Endothelial cell (in vitro differentiated cells): ENCODE results near the gene ZNF280D. TPM values are rescaled to one million over a fixed set of nuclear protein-coding genes. Genes with fewer than 3 reads are reported as not detected.

Experiments used
- DNase-seq: peaks from one replicate; pipeline ENCODE4 v3.0.0; 2021; ENCODE audit warnings: low spot score
- H3K27ac Mint-ChIP-seq: one replicate; pipeline ENCODE4 v1.8.0; 2021; ENCODE audit warnings: mixed read lengths, inconsistent platforms; ENCODE audit not compliant: unreplicated experiment
- H3K27me3 Mint-ChIP-seq: one replicate; pipeline ENCODE4 v1.8.0; 2021; ENCODE audit warnings: mild to moderate bottlenecking, moderate library complexity, mixed read lengths, inconsistent platforms; ENCODE audit not compliant: unreplicated experiment
- H3K36me3 Mint-ChIP-seq: one replicate; pipeline ENCODE4 v1.8.0; 2021; ENCODE audit warnings: mild to moderate bottlenecking, low read depth, mixed read lengths, inconsistent platforms; ENCODE audit not compliant: unreplicated experiment
- H3K4me1 Mint-ChIP-seq: one replicate; pipeline ENCODE4 v1.8.0; 2021; ENCODE audit warnings: mild to moderate bottlenecking, mixed read lengths, inconsistent platforms; ENCODE audit not compliant: unreplicated experiment
- H3K4me3 Mint-ChIP-seq: one replicate; pipeline ENCODE4 v1.8.0; 2021; ENCODE audit warnings: mild to moderate bottlenecking, mixed read lengths, inconsistent platforms; ENCODE audit not compliant: unreplicated experiment
- H3K9me3 Mint-ChIP-seq: one replicate; pipeline ENCODE4 v1.8.0; 2021; ENCODE audit warnings: mixed read lengths, inconsistent platforms; ENCODE audit not compliant: unreplicated experiment
- total RNA-seq: library from RNA; stranded (reverse); fragmentation: NEBNext Ultra II Directional; extraction: Animal tissue kit (Norgen Biotek cat#: 25700); gene quantifications from one replicate; pipeline ENCODE4 v1.2.1, GENCODE V29; 2021; ENCODE audit not compliant: unreplicated experiment
- TF ChIP-seq, protein P1 (sequence below): fragments of 200-600 bp; sonication (generic); IDR thresholded peaks from one replicate; pipeline ENCODE4 v1.5.0; 2021; ENCODE audit warnings: antibody characterized with exemption; ENCODE audit not compliant: unreplicated experiment

The ZNF280D gene
- total RNA-seq, 1 donor from 2014 or later = 34.6 TPM

DNA sequence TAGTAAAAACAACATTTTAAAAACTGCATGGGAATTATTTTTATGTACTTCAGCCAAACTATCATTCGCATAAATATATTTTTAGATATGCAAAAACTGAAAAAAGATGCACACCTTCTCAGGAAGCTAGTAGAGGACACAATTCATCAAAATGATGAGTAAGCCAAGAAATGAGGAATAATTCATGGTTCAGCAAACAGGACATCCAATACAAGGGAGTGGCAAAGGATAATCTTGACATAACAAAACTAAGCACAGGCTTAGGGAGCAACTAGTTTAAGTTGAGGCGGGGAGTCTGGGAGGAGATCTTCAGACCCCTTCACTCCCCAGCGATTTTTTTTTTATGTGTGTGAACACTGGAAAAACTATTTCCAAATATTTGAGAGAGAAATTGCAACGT is 93.7 kb downstream of the ZNF280D start:
- Mint-ChIP-seq H3K4me3 (no peak overlapping the region), H3K9me3 (no peaks in the 10 kb centered on the region), H3K4me1 (peaks cover 2% of the 10 kb centered on the region), H3K27ac (no peak overlapping the region), H3K27me3 (no peaks in the 10 kb centered on the region), H3K36me3 (no peaks in the 10 kb centered on the region)
- DNase-seq = no peak
- TF ChIP-seq, protein P1, sequence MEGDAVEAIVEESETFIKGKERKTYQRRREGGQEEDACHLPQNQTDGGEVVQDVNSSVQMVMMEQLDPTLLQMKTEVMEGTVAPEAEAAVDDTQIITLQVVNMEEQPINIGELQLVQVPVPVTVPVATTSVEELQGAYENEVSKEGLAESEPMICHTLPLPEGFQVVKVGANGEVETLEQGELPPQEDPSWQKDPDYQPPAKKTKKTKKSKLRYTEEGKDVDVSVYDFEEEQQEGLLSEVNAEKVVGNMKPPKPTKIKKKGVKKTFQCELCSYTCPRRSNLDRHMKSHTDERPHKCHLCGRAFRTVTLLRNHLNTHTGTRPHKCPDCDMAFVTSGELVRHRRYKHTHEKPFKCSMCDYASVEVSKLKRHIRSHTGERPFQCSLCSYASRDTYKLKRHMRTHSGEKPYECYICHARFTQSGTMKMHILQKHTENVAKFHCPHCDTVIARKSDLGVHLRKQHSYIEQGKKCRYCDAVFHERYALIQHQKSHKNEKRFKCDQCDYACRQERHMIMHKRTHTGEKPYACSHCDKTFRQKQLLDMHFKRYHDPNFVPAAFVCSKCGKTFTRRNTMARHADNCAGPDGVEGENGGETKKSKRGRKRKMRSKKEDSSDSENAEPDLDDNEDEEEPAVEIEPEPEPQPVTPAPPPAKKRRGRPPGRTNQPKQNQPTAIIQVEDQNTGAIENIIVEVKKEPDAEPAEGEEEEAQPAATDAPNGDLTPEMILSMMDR = no peak

DNA sequence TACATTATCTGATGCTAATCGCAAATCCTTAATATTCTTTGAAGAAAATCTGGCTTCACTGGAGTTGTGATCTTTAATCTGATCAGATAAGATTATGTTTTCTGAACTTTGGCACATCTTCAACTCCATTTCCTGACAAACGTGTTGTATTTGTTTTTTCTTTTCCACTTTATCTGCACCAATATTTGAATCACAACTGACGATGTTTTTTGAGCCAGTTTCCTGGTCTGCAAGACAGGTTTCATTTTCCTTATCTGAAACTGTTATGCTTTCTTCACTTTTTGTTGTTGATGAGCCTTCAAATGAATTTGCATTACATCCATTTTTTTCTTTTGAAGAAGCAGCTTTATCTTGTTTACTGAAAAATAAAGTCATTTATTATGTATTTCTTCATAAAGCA is 101.5 kb downstream of the ZNF280D start:
- Mint-ChIP-seq H3K4me3 (no peak overlapping the region), H3K4me1 (peaks cover 2% of the 10 kb centered on the region)

DNA sequence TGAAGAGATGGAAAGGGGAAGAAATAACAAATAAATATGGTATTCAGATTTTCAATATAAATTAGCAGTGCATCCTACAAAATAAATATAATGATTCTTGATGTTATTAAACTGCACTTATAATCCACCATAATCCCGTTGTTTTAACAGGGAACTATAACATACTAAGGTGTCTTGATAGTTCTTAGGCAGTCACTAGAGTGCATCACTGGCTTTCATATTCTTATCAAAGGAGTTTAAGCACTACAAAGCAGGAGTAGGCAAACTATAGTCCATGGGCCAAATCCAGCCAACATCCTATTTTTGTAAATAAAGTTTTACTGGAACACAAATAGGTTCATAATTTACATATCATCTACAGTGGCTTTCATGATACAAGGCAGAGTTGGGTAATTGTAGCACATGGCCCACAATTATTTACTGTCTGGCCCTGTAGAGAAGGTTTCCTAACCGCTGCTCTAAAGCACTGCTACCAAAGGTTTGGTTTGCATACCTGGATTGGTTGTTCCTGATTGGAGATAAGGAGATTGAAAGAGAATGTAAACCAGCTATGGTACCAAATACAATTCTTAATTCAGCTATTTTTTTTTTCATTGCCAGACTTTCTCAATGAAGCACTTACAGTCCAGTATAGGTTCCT is 104.3 kb downstream of the ZNF280D start:
- Mint-ChIP-seq H3K4me3 (no peak overlapping the region), H3K27ac (no peak overlapping the region)

More for the DNA sequence above, 101.5 kb downstream of the ZNF280D start:
- no peak for DNase-seq
- no peaks in the 10 kb centered on the region for H3K27me3 Mint-ChIP-seq
- H3K9me3 Mint-ChIP-seq = no peaks in the 10 kb centered on the region
- H3K27ac Mint-ChIP-seq = no peak overlapping the region
- TF ChIP-seq, protein P1 = no peak
- no peaks in the 10 kb centered on the region for H3K36me3 Mint-ChIP-seq

DNA sequence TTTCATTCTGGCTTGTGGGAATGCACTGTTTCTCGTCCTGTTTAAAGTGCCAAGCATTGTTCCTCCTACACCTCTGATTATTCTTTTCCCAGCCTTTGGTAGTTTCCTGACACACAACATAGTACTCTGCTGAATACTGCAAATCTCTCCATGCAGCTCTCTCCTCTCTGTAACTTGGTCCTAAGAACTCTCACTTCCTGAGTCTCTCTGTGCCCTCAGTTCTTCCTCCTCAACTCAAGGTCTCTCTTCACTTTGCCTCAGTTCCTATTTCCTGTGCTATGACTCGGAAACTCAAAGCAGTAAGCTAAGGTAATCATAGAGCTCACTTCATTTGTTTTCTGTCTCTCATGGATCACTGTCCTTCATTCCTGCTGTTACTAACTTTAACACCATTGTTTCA is 113.4 kb downstream of the ZNF280D start:
- Mint-ChIP-seq H3K27me3 (no peaks in the 10 kb centered on the region), H3K4me3 (no peak overlapping the region), H3K36me3 (no peaks in the 10 kb centered on the region), H3K4me1 (peaks cover 7% of the 10 kb centered on the region), H3K27ac (peak overlapping the region; percentile 72), H3K9me3 (no peaks in the 10 kb centered on the region)
- no peak for DNase-seq
- TF ChIP-seq, protein P1 = no peak

More for the DNA sequence above, 104.3 kb downstream of the ZNF280D start:
- Mint-ChIP-seq H3K9me3 (no peaks in the 10 kb centered on the region), H3K4me1 (no peaks in the 10 kb centered on the region), H3K36me3 (no peaks in the 10 kb centered on the region), H3K27me3 (no peaks in the 10 kb centered on the region)
- no peak for DNase-seq
- TF ChIP-seq, protein P1 = no peak

DNA sequence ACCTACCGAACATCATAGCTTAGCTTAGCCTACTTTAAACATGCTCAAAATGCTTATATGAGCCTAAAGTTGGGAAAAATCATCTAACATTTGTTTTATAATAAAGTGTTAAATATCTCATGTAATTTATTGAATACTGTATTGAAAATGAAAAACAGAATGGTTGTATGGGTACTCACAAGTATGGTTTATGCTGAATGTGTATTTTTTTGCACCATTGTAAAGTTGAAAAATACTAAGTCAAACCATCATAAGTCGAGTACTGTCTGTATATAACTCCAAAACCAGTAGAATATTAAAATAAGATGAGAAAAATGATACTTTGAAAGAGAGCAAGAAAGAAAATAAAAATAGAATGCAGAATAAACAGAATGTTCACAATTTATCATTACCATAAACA is 115.7 kb downstream of the ZNF280D start:
- Mint-ChIP-seq H3K4me3 (no peak overlapping the region), H3K4me1 (peaks cover 7% of the 10 kb centered on the region), H3K27me3 (no peaks in the 10 kb centered on the region), H3K9me3 (no peaks in the 10 kb centered on the region), H3K27ac (no peak overlapping the region), H3K36me3 (no peaks in the 10 kb centered on the region)
- TF ChIP-seq, protein P1 = no peak
- DNase-seq = no peak
